ENCODE results near the gene FOLR3.

DNA sequence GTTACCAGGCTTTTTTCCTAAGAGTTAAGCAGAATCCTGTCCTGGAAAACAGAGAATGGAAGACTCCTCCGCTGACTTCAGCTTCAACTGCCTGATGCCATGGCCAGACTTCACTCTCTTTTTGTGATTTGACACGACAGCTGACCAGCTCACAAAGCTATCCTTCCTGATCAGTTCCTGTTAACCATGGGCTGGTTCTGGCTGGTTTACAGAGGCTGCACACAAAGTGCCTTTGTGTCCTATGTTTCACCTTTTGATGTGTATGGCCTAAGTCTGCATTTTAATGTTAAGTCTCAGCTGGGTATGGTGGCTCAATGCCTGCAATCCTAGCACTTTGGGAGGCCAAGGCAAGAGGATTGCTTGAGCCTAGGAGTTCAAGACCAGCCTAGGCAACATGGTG is 11.1 kb downstream of the FOLR3 start:
- TF ChIP-seq, protein P1, sequence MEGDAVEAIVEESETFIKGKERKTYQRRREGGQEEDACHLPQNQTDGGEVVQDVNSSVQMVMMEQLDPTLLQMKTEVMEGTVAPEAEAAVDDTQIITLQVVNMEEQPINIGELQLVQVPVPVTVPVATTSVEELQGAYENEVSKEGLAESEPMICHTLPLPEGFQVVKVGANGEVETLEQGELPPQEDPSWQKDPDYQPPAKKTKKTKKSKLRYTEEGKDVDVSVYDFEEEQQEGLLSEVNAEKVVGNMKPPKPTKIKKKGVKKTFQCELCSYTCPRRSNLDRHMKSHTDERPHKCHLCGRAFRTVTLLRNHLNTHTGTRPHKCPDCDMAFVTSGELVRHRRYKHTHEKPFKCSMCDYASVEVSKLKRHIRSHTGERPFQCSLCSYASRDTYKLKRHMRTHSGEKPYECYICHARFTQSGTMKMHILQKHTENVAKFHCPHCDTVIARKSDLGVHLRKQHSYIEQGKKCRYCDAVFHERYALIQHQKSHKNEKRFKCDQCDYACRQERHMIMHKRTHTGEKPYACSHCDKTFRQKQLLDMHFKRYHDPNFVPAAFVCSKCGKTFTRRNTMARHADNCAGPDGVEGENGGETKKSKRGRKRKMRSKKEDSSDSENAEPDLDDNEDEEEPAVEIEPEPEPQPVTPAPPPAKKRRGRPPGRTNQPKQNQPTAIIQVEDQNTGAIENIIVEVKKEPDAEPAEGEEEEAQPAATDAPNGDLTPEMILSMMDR (conservative IDR thresholded peaks at IDR 0.05; ENCODE audit: low read depth, low read length) = no peak
- TF ChIP-seq POLR2A (IDR thresholded peaks at IDR 0.05; ENCODE audit: low read depth, low read length) (no peak), SMC3 (IDR thresholded peaks at IDR 0.05; ENCODE audit: low read depth, low read length) (no peak), BHLHE40 (IDR thresholded peaks at IDR 0.05; ENCODE audit: low read depth, low read length) (no peak), RAD21 (IDR thresholded peaks at IDR 0.05; ENCODE audit: low read length) (no peak), MAZ (IDR thresholded peaks at IDR 0.05; ENCODE audit: borderline replicate concordance, low read depth, low read length) (no peak), MAFK (IDR thresholded peaks at IDR 0.05; ENCODE audit: low read depth, low read length) (no peak), RFX5 (IDR thresholded peaks at IDR 0.05; ENCODE audit: low read depth, low read length) (no peak), MXI1 (IDR thresholded peaks at IDR 0.05; ENCODE audit: borderline replicate concordance, low read depth, low read length) (no peak), RCOR1 (IDR thresholded peaks at IDR 0.05; ENCODE audit: insufficient replicate concordance, low read length) (no peak), CEBPB (IDR thresholded peaks at IDR 0.05; ENCODE audit: low read depth, low read length) (no peak)
- TF ChIP-seq, protein P2, sequence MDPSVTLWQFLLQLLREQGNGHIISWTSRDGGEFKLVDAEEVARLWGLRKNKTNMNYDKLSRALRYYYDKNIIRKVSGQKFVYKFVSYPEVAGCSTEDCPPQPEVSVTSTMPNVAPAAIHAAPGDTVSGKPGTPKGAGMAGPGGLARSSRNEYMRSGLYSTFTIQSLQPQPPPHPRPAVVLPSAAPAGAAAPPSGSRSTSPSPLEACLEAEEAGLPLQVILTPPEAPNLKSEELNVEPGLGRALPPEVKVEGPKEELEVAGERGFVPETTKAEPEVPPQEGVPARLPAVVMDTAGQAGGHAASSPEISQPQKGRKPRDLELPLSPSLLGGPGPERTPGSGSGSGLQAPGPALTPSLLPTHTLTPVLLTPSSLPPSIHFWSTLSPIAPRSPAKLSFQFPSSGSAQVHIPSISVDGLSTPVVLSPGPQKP (IDR thresholded peaks at IDR 0.05; ENCODE audit: borderline replicate concordance, low read depth, low read length) = no peak

All from IMR-90 (cell line).